PFSK-1 (cell line): ENCODE measurements around the gene GALNT14.

Experiments
- POLR2AphosphoS5 ChIP-seq: IDR thresholded peaks from 2 replicates; pipeline ENCODE4 v1.6.1; 2012; ENCODE audit warnings: low read depth, mild to moderate bottlenecking, control low read depth, low read length, moderate library complexity
- REST ChIP-seq, 2 experiments: IDR thresholded peaks; 2 replicates each; pipeline versions ENCODE4 v1.6.1 to v1.8.0; 2011 to 2012; ENCODE audit warnings: low read depth in 2 of 2, low read length in 2 of 2, control low read depth in 1 of 2, inconsistent platforms in 1 of 2, mild to moderate bottlenecking in 1 of 2, moderate library complexity in 1 of 2; ENCODE audit not compliant: insufficient read depth in 1 of 2
- SIN3A ChIP-seq: IDR thresholded peaks from 2 replicates; pipeline ENCODE4 v1.6.1; 2012; ENCODE audit warnings: mild to moderate bottlenecking, low read length, moderate library complexity, borderline replicate concordance; ENCODE audit not compliant: insufficient read depth
- TAF1 ChIP-seq: IDR thresholded peaks from 2 replicates; pipeline ENCODE4 v1.6.1; 2012; ENCODE audit warnings: low read length, control low read depth, borderline replicate concordance; ENCODE audit not compliant: insufficient read depth

- TF ChIP-seq TAF1 (no peak), SIN3A (no peak), POLR2AphosphoS5 (no peak), REST (IDR thresholded peaks at IDR 0.05; ENCODE audit: insufficient read depth in 1 of 2, low read depth in 2 of 2, low read length in 2 of 2) (no peak)
Observed at GRCh38 chr2:30934066-30934465, 204.2 kb downstream of the GALNT14 start.
